Neural crest cell (in vitro differentiated cells): Measurements from ENCODE around the gene FSIP1. TPM values are rescaled to one million over a fixed set of nuclear protein-coding genes. Genes with fewer than 3 reads are reported as not detected.

Experiments
- DNase-seq: peaks from one replicate; pipeline ENCODE4 v3.0.0; 2021; ENCODE audit warnings: low read depth, mixed read lengths, low spot score
- H3K27ac Mint-ChIP-seq: one replicate; pipeline ENCODE4 v1.8.0; 2021; ENCODE audit warnings: mild to moderate bottlenecking, mixed read lengths; ENCODE audit not compliant: unreplicated experiment
- H3K27me3 Mint-ChIP-seq: 2 replicates; pipeline ENCODE4 v1.8.0; 2021; ENCODE audit warnings: low read depth, mild to moderate bottlenecking, mixed read lengths
- H3K36me3 Mint-ChIP-seq: 2 replicates; pipeline ENCODE4 v1.8.0; 2021; ENCODE audit warnings: low read depth, mild to moderate bottlenecking, mixed read lengths
- H3K4me1 Mint-ChIP-seq: 2 replicates; pipeline ENCODE4 v1.8.0; 2021; ENCODE audit warnings: mixed read lengths
- H3K4me3 Mint-ChIP-seq: one replicate; pipeline ENCODE4 v1.8.0; 2021; ENCODE audit warnings: mild to moderate bottlenecking, mixed read lengths
- H3K9me3 Mint-ChIP-seq: 2 replicates; pipeline ENCODE4 v1.8.0; 2021; ENCODE audit warnings: mixed read lengths
- total RNA-seq: library from RNA; stranded (reverse); gene quantifications from 2 replicates; pipeline ENCODE4 v1.2.1, GENCODE V29; 2021
- TF ChIP-seq, protein P1 (sequence below): fragments of 200-600 bp; sonication (generic); conservative IDR thresholded peaks from 2 replicates; pipeline ENCODE4 v1.5.0; 2021; ENCODE audit warnings: antibody characterized with exemption, mild to moderate bottlenecking

Gene FSIP1
- total RNA-seq, 1 donor from 2014 or later = 8.1 TPM

DNA sequence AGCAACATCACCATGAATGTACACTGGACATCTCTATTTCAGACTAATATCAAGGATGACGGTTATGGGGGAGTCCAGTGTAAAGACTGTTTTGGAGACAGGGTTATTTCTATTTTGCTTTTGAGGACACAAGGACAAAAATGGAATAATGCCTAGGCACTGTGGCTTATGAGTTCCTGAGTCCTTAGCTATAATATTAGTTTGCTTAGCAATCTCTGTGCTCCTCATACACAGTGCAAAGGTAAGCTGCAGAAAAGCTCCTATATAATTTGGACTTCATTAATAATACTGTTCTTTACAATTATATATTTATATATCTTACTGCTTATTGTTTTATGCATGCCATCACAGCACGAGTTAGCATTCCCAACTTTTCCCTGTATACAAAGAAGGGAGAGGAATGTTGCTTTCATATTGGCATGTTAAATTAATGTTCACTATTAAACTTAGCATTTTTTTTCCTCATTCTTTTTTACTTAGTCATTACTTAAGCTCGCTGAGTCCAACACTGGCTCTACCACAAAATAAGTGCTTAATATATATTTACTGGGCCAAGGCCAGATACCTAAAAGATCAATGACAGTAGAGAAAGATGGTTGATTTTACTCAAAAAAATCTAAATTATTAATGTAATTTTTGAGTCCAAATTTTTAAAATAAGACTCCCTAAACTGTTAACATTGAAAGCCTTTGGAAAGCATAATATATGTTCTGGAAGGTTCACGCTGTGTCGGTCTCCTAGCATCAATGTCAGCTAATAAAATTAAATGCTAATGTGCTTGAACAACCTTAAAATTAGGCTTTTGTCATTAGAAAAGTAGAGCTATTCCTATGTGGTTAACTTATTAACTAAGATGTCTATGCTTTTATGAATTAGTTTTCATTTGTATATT, 187.9 kb downstream of the FSIP1 start:
- no peak overlapping the region for H3K27ac Mint-ChIP-seq
- H3K27me3 Mint-ChIP-seq = no peaks in the 10 kb centered on the region
- no peak for DNase-seq
- TF ChIP-seq, protein P1, sequence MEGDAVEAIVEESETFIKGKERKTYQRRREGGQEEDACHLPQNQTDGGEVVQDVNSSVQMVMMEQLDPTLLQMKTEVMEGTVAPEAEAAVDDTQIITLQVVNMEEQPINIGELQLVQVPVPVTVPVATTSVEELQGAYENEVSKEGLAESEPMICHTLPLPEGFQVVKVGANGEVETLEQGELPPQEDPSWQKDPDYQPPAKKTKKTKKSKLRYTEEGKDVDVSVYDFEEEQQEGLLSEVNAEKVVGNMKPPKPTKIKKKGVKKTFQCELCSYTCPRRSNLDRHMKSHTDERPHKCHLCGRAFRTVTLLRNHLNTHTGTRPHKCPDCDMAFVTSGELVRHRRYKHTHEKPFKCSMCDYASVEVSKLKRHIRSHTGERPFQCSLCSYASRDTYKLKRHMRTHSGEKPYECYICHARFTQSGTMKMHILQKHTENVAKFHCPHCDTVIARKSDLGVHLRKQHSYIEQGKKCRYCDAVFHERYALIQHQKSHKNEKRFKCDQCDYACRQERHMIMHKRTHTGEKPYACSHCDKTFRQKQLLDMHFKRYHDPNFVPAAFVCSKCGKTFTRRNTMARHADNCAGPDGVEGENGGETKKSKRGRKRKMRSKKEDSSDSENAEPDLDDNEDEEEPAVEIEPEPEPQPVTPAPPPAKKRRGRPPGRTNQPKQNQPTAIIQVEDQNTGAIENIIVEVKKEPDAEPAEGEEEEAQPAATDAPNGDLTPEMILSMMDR = no peak
- H3K4me1 Mint-ChIP-seq = peaks cover 6% of the 10 kb centered on the region
- H3K4me3 Mint-ChIP-seq = no peak overlapping the region
- peaks cover 18% of the 10 kb centered on the region for H3K36me3 Mint-ChIP-seq
- H3K9me3 Mint-ChIP-seq = no peaks in the 10 kb centered on the region

DNA sequence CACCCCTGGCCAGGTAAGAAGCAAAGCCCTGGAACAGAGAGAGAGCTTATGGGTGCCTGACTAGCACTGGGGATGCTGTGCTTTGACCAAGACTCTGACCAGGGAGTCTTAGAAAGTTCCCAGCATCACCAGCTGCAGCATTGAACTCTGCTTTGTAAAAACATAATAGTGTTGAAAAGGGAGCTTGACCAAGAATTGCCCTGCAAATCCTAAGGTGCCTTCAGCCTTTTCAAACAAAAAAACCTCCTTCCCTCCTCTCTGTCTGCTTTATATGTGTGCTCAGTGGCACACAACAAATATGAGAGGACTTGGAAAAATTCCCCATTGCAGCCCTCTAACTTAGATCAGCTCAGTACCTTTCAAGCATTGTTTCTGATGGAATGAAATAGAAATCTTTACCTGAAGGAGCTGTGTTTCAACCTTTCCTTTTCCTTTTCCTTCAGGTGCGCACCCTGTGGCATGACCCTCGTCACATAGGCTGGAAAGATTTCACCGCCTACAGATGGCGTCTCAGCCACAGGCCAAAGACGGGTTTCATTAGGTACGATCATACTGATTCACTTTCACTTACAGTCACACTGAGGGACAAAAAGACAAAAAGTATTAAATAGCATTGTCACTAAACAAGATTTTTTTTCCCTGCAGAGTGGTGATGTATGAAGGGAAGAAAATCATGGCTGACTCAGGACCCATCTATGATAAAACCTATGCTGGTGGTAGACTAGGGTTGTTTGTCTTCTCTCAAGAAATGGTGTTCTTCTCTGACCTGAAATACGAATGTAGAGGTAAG, 188.8 kb downstream of the FSIP1 start:
- peaks cover 6% of the 10 kb centered on the region for H3K4me1 Mint-ChIP-seq
- no peak for DNase-seq
- TF ChIP-seq, protein P1 = no peak
- no peak overlapping the region for H3K4me3 Mint-ChIP-seq
- peaks cover 18% of the 10 kb centered on the region for H3K36me3 Mint-ChIP-seq
- H3K27ac Mint-ChIP-seq = no peak overlapping the region
- H3K9me3 Mint-ChIP-seq = no peaks in the 10 kb centered on the region
- H3K27me3 Mint-ChIP-seq = no peaks in the 10 kb centered on the region

DNA sequence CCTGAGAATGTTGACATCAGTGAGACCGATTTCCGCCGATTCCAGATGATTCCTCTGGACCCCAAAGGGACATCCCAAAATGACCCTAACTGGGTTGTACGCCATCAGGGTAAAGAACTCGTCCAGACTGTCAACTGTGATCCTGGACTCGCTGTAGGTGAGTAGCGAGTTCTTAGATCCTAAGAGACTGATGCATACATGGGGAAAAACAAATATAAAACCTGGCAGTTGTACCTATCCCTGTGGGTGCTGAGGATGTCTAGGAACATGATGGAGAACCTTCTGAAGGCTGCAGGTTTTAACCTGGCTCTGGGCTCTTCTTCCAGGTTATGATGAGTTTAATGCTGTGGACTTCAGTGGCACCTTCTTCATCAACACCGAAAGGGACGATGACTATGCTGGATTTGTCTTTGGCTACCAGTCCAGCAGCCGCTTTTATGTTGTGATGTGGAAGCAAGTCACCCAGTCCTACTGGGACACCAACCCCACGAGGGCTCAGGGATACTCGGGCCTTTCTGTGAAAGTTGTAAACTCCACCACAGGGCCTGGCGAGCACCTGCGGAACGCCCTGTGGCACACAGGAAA, 189.5 kb downstream of the FSIP1 start:
- no peaks in the 10 kb centered on the region for H3K9me3 Mint-ChIP-seq

DNA sequence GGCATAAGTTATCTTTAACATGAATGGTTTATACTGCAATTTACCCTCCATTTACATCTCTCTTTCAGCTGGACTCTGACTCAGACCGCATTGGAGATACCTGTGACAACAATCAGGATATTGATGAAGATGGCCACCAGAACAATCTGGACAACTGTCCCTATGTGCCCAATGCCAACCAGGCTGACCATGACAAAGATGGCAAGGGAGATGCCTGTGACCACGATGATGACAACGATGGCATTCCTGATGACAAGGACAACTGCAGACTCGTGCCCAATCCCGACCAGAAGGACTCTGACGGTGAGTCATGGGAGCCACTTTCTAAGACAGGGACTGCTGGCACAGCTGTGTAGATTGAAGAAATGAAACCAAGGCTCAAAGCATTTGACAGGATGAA, 190.1 kb downstream of the FSIP1 start:
- no peak overlapping the region for H3K27ac Mint-ChIP-seq
- peaks cover 6% of the 10 kb centered on the region for H3K4me1 Mint-ChIP-seq
- no peaks in the 10 kb centered on the region for H3K9me3 Mint-ChIP-seq
- no peak for DNase-seq
- H3K36me3 Mint-ChIP-seq = peaks cover 15% of the 10 kb centered on the region
- no peak overlapping the region for H3K4me3 Mint-ChIP-seq
- TF ChIP-seq, protein P1 = no peak
- no peaks in the 10 kb centered on the region for H3K27me3 Mint-ChIP-seq

More for the DNA sequence above, 189.5 kb downstream of the FSIP1 start:
- Mint-ChIP-seq H3K27ac (no peak overlapping the region), H3K36me3 (peaks cover 17% of the 10 kb centered on the region), H3K4me3 (no peak overlapping the region), H3K4me1 (peaks cover 6% of the 10 kb centered on the region), H3K27me3 (no peaks in the 10 kb centered on the region)
- TF ChIP-seq, protein P1 = no peak
- no peak for DNase-seq

DNA sequence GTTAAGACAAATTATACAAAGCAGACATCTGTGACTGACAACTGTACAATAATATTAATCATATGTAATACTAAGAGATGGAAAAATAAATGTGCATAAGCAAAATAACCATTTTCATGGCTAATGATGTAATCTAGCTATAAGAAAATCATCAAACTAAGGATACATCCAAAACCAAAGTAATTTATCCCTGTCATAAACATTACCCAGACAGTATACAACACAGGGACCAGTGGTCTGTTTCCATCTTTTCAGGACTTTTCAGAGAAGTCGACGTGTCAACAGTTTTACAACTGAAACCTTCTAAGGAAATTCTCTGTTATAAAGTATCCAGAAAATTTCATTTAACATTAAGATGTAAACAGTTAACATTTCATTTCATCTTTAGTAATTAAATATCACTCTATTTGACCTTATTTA, 190.7 kb downstream of the FSIP1 start:
- TF ChIP-seq, protein P1 = no peak
- DNase-seq = no peak
- peaks cover 6% of the 10 kb centered on the region for H3K4me1 Mint-ChIP-seq
- H3K9me3 Mint-ChIP-seq = no peaks in the 10 kb centered on the region
- peaks cover 15% of the 10 kb centered on the region for H3K36me3 Mint-ChIP-seq
- no peaks in the 10 kb centered on the region for H3K27me3 Mint-ChIP-seq
- H3K27ac Mint-ChIP-seq = no peak overlapping the region
- H3K4me3 Mint-ChIP-seq = no peak overlapping the region
